NCI-H2081 (cell line): ENCODE measurements around the gene OLFM1.
"Not testable (repeated sequence)": the region's sequence is repeated elsewhere in the genome, so short reads cannot be mapped to it uniquely, and the experiment has no call there.

ENCODE experiments used
- DNase-seq, 2 experiments: peaks; one replicate each; lab custom pipeline; 2025; lab: John Stamatoyannopoulos, UW

OLFM1 gene

GRCh38 chr9:135107581-135108235 lies 20.2 kb downstream of the OLFM1 start:
- no peak for DNase-seq

GRCh38 chr9:135108831-135109510 lies 21.5 kb downstream of the OLFM1 start:
- DNase-seq = no peak

GRCh38 chr9:135109650-135110049 lies 22.2 kb downstream of the OLFM1 start:
- no peak for DNase-seq

- DNase-seq = no peak
Measured at GRCh38 chr9:135110416-135110815, 22.9 kb downstream of the OLFM1 start.

- not testable (repeated sequence) for DNase-seq
Measured at GRCh38 chr9:135111600-135111999, 24.1 kb downstream of the OLFM1 start.

- DNase-seq = no peak
Measured at GRCh38 chr9:135116371-135116770, 28.9 kb downstream of the OLFM1 start.

GRCh38 chr9:135116881-135117280 lies 29.4 kb downstream of the OLFM1 start:
- DNase-seq = no peak

GRCh38 chr9:135117281-135117680 lies 29.8 kb downstream of the OLFM1 start:
- no peak for DNase-seq

GRCh38 chr9:135119496-135120064 lies 32.1 kb downstream of the OLFM1 start:
- no peak for DNase-seq

GRCh38 chr9:135120249-135120648 lies 32.8 kb downstream of the OLFM1 start:
- no peak for DNase-seq

GRCh38 chr9:135122316-135122715 lies 34.8 kb downstream of the OLFM1 start:
- no peak for DNase-seq

- no peak for DNase-seq
Measured at GRCh38 chr9:135123126-135123772, 35.8 kb downstream of the OLFM1 start.

GRCh38 chr9:135123773-135124134 lies 36.3 kb downstream of the OLFM1 start:
- DNase-seq = no peak

- DNase-seq = no peak
Measured at GRCh38 chr9:135126451-135127187, 39.2 kb downstream of the OLFM1 start.

- no peak for DNase-seq
Measured at GRCh38 chr9:135127718-135128670, 40.5 kb downstream of the OLFM1 start.

GRCh38 chr9:135129137-135129695 lies 41.7 kb downstream of the OLFM1 start:
- no peak for DNase-seq

- peak in 1 of 2 experiments; percentile 5 for DNase-seq
Measured at GRCh38 chr9:135130207-135130976, 42.9 kb downstream of the OLFM1 start.

GRCh38 chr9:135131488-135131887 lies 44.0 kb downstream of the OLFM1 start:
- DNase-seq = no peak

- DNase-seq = no peak
Measured at GRCh38 chr9:135132008-135132407, 44.5 kb downstream of the OLFM1 start.
